GM18861 (cell line): ENCODE data around the gene LFNG.

Source experiments
- ATAC-seq: cut with Tn5 transposase; IDR thresholded peaks from one replicate; pipeline ENCODE4 v1.9.1; 2021; ENCODE audit not compliant: unreplicated experiment

Gene LFNG, protein sequence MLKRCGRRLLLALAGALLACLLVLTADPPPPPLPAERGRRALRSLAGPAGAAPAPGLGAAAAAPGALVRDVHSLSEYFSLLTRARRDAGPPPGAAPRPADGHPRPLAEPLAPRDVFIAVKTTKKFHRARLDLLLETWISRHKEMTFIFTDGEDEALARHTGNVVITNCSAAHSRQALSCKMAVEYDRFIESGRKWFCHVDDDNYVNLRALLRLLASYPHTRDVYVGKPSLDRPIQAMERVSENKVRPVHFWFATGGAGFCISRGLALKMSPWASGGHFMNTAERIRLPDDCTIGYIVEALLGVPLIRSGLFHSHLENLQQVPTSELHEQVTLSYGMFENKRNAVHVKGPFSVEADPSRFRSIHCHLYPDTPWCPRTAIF

GRCh38 chr7:2519119-2519930 is at the start of gene LFNG:
Gene LFNG (plus strand): TSS chr7:2519774. CDS start chr7:2519862, 88 bp downstream.
- peak; percentile 69 for ATAC-seq

GRCh38 chr7:2470204-2471021 is 49.2 kb upstream of the LFNG start:
- ATAC-seq = no peak

- ATAC-seq = no peak
Measured at GRCh38 chr7:2471022-2471329, 48.6 kb upstream of the LFNG start.

DNA sequence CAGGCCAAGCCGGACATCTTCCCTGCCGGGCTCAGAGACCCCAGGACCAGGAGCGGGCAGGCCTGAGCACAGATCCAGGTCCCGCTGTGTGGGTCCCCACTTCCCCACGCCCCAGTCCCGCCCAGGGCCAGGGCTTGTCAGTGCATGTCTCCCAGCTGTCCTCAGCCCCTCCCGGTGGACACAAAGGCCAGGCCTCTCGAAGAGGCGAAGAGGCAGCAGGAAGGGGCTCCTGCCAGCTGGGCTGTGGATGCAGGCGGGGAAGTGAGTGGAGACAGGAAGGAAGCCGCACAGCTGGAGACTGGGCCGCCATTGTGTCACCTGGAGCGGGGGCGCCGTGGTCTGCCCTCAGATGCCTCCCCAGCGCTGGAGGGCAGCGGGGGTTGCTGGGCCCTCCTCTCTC is 48.2 kb upstream of the LFNG start:
- ATAC-seq = no peak

- ATAC-seq = no peak
Measured at GRCh38 chr7:2472739-2473138, 46.8 kb upstream of the LFNG start.

- no peak for ATAC-seq
Measured at GRCh38 chr7:2473496-2474180, 45.9 kb upstream of the LFNG start.

- no peak for ATAC-seq
Measured at GRCh38 chr7:2474224-2474623, 45.4 kb upstream of the LFNG start.

DNA sequence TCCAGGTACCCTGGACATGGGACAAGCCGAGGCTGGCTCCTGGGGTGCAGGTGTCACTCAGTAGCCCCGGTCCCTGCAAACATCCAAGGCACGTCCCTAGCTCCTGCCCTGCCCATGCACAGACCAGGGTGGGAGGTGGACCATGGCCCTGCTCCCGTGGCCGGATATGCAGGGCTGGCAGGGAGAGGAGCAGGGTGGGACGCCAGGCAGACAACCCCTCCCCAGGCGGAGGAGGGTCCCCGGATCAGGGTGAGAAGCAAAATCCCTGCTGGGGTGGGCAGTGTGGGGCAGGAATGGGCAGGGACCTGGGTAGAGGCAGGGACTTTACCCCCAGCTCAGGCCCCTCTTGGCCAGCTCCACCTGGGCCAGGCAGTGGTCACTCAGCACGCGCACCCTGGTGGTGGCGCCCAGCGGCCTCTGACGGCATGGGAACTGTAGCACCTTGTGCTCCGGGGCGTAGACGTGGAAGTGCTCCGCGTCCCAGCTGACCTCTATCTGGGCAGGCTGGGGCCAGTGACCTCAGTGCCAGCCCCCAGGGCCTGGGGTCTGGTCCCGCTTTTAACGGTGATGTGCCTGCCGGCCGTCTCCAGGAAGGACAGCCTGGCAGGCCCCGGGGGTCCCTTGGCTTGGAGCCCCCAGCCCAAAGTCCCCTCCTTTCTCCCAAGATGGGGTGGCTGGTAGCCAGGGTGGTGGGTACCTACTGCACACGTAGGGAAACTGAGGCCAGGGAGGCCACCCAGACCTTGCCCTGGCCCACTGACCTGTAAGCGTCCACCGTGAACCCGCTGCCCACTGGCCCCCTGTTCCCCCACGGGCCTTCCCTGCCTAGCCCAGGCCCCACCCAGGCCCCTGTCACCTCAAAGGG is 44.5 kb upstream of the LFNG start:
- no peak for ATAC-seq

- ATAC-seq = no peak
Measured at GRCh38 chr7:2475678-2476015, 43.9 kb upstream of the LFNG start.

- no peak for ATAC-seq
Measured at GRCh38 chr7:2476298-2476697, 43.3 kb upstream of the LFNG start, which contains the start of gene GRIFIN. Gene GRIFIN (minus strand): TSS chr7:2476398. CDS start chr7:2476383, 15 bp downstream.

GRCh38 chr7:2476776-2477446 is 42.7 kb upstream of the LFNG start:
- no peak for ATAC-seq

DNA sequence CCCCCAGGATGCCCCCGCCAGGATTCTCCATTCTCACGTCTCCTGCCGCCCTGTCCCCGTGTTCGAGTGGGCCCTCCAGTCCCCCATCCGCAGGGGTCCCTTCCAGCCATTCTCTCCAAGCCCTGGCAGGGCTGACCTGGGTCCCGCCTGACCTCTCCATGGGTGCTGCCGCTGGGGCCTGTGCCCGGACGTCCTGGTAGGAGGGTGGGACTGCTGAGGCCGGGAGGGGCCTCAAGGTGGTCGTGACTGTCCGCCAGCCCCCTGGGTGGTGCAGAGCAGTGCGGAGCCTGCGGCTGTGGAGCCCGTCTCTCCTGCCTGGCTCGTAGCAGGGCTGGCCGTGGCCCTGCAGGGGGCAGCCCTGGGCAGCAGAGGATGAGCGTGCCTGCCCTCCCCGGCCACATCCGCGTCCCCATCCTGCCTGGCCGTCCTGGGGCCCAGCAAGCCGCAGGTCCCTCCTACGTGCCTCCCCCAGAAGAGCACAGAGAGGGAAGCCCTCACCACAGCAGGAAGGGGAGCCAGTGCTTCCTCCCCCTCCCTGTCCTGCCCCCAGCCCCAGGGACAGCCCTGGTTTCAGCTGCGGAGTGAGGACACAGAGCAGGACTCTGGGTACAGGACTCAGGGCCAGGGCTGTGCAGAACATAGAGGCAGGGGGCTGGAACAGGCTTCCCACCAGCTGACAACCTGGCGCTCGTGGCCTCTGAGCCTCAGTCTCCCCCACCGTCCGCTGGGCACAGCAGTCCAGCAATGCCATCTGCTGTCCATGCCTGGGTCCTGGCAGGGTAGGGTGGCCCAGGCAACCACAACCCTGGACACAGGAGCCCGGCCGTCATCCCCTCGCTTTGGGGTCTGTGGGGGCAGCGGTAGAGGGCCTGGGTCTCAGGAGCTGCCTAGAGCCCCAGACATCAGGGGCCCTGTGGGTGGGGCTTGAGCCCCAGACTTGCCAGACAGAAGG is 41.9 kb upstream of the LFNG start:
- peak; percentile 63 for ATAC-seq

DNA sequence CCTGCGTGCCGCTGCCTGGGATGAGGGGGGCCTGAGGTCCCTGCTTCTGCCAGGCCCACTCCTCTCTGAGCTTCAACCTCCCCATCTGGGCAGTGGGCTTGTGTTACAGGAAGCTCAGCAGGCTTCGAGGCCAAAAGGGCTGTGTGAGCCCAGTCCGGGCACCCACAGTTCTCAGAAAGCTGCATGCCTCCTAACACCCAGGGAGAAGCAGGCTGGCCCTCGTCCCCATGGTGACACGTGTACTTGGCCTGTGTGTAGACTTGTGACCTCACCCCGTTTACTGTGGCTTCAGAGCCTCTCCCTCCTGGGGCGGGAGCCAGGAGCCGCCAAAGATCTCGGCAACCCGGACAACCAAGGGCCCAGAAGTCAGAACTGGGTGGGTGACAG is 41.2 kb upstream of the LFNG start:
- ATAC-seq = no peak

GRCh38 chr7:2478800-2479199 is 40.8 kb upstream of the LFNG start:
- no peak for ATAC-seq

DNA sequence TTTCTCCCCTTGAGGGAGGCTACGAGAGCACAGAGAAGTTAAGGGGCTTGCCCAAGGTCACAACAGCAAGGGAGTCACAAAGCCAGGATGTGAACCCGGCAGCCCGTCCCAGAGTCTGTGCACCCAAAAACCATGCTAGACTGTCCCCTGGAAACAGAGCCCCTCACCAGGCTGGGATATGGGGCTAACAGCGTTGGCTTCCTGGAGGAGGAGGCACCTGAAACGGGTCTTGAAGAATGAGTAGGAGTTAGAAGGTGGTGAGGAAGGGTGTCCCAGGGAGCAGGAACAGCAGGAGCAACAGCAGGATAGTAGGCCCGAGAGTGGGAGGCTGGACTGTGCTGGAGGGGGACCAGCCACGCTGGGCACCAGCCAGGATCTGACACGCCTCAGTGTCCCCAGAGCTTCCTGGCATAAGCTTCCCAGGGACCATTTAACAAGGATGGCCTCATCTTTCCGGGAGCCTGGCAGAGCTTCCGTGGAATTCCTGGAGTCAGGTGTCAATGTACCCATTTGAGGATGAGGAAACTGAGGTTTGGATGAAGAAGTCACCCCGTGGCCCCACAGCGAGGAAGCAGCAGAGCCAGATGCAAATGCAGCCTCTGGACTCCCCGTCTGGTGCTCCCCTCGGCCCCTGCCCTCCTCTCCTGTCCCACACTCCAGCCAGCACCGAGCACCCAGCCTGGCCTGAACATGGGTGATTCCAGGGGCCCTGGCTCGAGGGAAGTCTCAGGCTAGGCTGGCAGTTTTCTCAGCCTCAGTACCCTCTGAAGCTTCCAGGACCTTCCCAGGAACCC is 40.1 kb upstream of the LFNG start:
- ATAC-seq = no peak

- ATAC-seq = no peak
Measured at GRCh38 chr7:2480070-2480408, 39.5 kb upstream of the LFNG start.

DNA sequence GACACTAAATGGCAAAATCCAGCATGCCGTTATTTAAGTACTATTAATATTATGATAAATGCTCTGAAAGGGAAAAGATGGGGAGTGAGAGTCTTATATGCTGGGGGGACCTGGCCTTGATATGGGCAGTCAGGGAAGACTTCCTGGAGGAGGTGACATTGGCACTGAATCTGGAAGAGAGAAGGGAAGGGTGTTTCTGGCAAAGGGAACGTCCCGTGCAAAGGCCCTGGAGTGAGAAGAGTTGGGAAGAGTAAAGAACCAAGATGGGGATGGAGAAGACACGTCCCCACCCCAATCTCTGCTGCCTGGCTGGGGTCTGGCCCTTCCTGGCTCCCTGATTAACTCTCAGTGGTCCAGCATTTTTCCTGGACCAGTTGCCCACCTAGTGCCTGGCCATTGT is 38.4 kb upstream of the LFNG start:
- ATAC-seq = no peak
